DND-41 (cell line): ENCODE results near the gene SLC6A19.

ENCODE experiments used
- EZH2 ChIP-seq: IDR thresholded peaks from 3 replicates; pipeline ENCODE4 v1.6.1; 2012; ENCODE audit warnings: borderline replicate concordance, low read depth, mild to moderate bottlenecking, moderate library complexity, low read length, inconsistent platforms; ENCODE audit not compliant: severe bottlenecking
- TF ChIP-seq, protein P1 (sequence below): IDR thresholded peaks from 2 replicates; pipeline ENCODE4 v1.5.1; 2012; ENCODE audit warnings: borderline replicate concordance, low read length, moderate library complexity, mild to moderate bottlenecking; ENCODE audit not compliant: poor library complexity, severe bottlenecking; ENCODE audit errors: extremely low read depth

DNA sequence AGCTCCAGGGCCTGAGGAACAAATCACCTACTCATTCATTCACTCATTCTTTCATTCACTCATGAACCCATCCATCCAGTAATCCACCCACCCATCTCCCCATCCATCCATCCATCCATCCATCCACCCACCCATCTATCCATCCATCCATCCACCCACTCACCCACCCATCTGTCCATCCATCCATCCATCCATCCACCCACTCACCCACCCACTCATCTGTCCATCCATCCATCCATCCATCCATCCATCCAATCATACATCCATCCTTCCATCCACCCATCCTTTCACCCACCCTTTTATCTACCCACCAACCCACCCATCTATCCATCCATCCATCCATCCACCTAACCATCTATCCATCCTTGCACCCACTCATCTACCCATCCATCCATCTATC, 35.5 kb upstream of the SLC6A19 start:
- TF ChIP-seq, protein P1, sequence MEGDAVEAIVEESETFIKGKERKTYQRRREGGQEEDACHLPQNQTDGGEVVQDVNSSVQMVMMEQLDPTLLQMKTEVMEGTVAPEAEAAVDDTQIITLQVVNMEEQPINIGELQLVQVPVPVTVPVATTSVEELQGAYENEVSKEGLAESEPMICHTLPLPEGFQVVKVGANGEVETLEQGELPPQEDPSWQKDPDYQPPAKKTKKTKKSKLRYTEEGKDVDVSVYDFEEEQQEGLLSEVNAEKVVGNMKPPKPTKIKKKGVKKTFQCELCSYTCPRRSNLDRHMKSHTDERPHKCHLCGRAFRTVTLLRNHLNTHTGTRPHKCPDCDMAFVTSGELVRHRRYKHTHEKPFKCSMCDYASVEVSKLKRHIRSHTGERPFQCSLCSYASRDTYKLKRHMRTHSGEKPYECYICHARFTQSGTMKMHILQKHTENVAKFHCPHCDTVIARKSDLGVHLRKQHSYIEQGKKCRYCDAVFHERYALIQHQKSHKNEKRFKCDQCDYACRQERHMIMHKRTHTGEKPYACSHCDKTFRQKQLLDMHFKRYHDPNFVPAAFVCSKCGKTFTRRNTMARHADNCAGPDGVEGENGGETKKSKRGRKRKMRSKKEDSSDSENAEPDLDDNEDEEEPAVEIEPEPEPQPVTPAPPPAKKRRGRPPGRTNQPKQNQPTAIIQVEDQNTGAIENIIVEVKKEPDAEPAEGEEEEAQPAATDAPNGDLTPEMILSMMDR, result no peak
- no peak for TF ChIP-seq EZH2
